NCI-H524 (cell line): Measurements from ENCODE around the gene MRPS23.

ENCODE experiments used
- DNase-seq, 2 experiments: peaks; one replicate each; lab custom pipeline; 2025; lab: John Stamatoyannopoulos, UW

Gene MRPS23

DNA sequence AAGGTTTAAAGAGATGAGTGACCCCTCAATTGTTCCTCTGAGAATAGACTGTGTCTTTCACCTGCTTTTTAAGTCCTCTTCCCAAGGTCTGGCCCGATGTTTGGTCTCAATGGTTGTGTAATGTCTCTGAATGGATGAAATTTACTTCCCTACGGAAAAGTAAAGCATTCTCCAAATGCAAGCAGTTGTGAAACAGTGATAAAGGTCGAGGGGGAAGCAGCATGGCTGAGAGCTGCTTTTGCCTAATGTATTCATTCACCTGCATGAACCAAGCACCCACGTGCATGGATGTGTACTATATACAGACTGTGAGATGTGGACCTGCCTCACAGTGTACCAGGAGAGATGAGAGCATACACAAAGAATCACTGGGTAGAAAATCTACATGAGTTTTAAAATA lies 11.4 kb downstream of the MRPS23 start:
- no peak for DNase-seq

DNA sequence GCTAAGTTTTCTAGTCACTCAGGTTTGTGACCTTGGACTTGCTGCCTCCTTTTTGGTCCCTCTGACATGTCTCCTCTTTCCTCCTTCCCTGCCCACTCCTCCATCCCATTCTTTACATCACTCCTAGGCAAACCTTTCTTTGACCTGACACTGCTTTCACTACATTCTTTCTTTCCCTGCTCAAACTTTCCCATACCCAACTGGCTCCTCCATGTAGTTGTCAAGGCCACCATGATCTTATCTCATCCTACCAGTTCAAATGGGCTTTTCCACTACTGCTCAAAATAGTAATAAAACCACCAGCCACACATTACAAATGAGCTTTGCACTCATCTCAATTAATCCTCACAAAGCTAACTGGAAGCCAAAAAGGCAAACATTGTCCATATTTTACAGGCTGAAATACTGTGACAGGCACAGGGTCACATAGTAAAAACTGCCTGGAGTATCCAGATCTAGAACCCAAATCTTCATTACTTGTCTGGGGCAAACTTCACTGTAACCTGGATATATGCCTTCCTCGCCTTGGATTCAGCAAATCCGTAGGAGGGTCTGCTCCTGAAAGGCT lies 14.4 kb downstream of the MRPS23 start:
- DNase-seq = no peak

DNA sequence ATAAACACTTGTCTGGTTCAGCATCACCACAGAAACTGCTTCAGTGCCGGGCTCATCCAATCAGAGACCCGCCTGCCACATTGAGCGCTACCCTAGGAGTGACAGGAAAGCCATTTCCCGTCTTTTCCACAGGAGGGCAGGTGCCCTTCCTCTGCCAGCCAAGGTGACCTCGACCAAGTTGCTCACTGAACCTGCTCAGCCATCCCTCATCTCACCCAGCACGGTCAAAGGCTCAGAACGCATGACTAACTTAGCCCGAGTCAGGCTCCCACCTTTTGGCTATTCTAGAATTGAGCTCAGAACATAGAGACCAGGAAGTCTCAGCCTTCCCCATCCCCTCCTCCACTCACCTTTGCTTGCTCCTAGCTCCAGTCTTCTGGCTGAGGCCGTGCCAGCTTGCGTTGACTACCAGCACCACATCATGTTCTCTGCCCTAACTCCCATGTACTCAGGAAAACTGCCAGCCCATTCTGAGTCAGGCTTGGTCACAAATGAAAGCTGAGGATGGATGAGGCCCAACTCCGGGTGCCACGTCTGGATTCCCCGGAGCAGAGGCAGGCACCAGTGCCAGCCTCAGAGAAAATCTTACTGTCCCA lies 15.6 kb downstream of the MRPS23 start:
- DNase-seq = peak; percentile 22 to 63

DNA sequence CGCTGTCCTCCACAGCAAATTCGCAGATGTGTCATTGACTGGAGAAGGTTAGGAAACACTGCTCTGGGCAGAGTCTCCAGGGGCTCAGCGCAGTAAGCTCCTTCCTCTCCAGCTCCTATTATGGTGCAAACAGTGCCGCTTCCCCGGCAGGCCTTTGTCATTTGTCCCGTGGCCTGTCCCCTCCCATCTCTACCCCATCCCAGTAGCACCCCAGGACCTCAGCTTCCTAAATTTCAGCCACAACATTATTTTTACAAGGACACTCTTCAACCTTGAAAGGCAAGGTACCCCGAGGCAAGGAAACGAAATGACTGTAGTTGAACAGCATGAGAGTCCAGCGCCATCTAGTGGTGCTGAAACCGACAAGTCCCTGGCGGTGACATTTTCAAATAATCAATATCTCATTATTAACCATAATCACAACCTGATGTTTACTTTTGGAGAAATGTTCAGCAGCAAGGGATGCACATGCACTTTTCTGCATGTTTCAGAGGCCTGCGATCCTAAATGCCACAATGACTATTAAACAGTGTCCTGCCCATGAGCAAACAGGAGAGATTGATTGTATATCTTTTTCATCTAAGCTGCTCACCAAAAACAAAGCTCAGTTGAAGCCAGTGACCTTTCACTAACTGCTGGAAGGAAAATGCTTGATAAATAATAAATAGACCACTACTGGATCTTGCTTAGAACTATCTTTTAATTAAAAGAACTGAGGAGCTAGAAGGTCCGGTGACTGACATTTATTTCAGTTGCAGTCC lies 16.5 kb downstream of the MRPS23 start:
- DNase-seq = peak; percentile 69 to 83

DNA sequence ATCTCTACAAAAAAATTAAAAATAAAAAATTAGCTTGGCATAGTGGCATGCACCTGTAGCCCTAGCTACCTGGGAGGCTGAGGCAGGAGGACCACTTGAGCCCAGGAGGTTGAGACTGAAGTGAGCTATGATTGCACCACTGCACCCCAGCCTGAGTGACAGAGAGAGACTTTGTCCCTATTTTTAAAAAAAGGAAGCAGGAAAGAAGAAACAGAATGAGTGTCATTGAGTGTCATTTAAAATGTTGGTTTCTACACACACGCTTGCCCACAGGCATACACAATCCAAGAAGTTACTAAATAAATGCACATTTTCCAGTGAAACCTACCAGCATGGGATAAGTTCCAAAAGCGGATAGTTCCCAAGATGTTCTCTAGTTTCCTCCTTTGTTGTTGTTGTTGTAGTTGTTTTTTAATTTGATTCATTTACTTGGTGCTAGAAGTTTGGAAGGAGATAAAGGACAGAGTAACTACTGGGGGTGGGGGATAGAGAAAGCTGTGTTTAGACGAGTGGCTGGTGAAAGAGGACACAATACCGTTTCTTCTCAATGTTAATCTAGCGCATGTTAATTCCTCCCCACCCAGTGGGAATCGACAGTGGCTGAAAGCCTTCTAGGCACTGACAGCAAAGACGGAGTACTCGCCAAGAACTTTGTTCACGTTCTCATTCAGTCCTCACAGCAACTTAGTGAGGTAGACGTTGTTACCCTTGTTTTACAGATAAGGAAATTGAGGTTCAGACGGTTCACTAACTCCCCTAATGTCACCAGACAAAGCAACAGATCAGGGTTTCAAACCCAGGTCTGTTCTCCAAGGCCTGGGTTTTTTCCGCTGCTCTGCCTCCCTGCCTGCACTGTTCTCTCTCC lies 17.3 kb downstream of the MRPS23 start:
- DNase-seq = peak in 1 of 2 experiments; percentile 47

DNA sequence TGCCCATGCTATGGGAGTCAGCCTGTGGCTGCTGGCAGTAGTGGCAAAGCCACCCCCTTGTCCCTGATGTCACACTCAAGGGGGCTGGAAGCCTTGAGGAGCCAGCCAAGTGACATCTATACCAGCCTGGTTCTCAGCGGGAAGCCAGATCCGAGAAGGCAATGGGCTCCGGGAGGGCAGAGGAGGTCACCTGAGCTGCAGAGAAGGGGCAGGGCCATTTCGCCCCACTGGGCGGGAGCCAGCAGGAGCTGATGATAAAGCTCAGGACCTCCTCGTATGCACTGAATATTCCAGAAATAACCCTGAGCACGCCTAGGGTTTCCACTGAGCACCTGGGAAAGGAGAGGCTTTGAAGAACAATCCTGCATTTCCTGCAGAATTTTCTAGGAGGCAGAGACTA lies 19.0 kb downstream of the MRPS23 start:
- no peak for DNase-seq

DNA sequence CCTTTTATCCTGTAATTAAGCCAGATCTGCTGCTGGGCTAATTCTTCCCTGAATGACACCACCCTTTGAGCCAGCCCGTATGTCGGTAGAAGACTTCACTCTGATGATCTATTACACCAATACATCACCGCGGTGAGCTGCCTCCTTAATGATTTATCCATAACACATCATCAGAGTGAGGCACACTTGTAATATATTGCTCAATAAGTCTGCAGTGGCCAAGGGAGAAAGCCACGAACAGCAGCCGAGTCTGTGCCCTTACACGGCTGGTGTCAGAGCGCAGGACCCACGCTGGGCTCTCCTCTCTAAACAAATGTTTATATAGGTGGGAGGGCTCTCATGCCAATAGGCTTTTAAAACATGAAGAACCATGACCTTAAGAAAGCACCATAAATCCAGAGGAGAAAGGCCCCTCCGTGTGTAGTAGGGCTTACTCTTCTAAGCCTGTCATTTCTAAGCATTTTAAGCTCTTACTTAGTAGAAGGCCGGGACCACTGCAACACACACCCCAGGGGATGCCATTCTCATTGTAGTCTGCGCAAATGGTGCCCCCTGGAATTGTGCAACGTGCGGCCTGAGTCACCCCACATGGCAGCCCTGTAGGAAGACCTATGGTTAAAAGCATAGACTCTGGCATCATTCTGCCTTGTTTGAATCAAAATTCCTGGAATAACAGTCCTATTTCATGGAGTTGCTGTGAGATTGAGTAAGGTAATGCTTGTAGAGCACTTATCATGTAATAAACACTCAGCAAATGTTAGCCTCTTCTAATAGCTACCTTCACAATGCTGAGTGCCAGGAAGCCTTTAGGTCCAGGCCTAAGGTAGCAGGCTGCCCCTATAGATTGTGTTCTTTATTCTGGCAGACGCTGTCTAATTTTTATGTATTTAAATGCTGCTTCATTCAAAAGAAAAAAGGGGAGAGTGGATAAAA lies 26.1 kb downstream of the MRPS23 start:
- DNase-seq = no peak

DNA sequence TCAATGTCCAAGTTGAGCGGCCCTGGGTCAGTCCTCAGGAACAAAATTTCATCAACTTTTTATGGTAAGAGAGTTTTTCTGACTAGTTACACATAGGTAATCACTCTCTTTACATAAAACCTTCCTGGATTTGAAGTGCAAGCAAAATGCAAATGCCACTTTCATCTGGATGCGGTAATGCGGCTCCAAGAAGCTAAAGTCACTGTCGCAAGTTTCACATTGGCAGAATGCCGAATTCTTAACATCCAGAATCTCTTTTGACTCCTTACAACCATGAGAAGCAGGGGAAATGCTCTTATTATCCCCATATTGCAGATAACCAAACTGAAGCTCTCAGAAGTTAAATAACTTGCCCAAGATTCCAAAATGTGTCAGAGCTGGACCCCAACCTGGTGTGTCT lies 30.0 kb downstream of the MRPS23 start:
- no peak for DNase-seq

DNA sequence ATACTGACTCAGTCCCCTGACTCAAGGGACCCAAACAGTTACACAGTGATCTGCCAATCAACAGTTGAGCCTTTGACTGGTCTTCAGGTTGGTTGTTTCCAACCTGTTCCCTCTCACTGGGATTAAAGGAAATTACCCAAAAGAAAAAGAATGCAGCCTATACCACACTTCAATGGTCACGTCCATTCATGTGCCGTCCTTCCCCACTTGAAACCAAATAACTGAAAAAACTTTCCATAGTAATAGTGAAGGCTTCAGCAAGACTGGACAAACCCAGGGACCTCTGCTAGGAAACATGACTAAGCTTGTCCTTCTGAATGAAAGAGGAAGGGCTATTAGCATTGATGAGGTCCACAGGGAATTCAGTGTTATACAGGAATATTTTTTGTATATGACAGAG lies 30.6 kb downstream of the MRPS23 start:
- no peak for DNase-seq

DNA sequence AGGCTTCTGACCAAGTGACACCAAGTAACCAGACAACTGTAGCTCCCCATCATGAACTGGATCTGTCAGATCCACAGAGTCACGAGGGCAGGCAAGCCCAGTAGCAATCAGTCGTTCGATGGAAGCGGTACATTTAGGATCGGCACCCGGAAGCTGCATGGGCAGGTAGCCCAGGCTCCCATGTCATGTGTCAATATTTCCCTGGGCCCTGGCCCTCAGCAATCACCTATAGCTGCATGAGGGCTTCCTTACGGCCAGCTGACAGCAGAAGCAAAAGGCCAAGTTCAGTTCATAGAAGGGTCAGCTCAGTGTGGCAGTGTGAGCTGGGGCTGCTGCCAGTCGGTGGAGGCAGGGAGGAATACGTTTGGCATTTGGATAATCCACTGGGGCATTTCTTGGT lies 31.8 kb downstream of the MRPS23 start:
- DNase-seq = no peak

DNA sequence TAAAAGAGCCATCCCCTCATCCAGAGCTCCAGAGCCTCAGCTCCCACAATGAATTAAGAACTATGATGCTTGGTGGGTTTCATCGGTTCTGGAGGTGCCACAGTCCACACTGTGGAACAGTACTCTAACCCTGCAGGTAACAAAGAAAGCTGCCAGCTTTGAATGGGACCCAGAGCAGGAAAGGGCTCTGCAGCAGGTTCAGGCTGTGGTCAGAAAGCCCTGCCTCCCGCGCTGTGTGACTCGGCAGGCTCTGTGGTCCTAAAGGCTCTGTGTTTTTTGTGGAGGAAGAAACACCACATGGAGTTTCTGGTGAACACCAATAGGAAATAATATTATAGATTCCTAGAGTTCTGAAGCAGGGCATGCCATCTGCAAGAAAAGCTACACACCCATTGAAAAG lies 32.5 kb downstream of the MRPS23 start:
- no peak for DNase-seq

DNA sequence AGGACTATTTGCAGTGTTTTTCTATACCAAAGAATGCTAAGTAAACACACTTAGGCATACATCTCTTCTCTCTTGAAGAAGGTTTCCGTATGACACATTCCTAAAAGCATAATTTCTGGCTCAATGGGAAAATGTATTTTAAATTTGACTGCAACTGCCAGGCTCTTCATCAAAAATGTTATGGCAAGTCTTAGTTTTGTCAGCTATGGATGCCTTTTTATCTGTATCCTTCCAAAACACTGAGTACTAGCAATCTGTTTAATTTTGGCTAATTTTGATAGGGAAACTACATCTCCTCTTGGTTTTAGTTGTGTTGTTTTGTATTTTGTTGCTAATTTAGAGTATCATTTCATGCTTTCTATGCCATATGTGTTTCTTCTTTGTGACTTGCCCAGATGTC lies 35.4 kb downstream of the MRPS23 start:
- no peak for DNase-seq

DNA sequence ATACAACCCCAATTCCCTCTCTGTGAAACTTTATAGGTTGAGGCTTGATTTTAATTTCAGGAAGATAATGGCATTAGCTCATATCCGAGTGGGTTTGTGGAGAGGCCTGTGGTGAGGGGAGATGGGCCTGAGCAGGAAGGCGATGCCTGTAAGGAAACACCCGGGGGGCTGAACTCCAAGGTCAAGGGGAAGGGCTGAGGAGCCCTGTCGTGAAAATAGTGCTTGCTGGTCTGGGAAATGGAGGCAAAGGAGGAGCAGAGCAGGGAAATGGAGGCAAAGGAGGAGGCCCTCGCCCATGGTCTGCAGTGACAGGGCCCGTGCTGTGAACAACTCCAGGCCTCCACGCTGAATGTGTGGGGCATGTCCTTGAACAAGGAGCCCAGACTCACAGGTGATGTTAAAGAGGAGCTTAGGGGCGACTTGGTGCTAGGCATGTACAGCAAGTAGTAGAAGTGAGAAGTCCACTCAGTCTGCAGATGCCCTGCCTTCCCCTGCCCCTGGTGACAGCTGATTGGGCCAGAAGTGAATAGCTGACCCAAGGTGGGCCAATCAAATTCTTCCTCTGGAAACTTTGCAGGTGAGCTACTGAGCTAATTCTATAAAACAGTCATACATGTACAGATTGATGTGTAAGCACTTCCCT lies 38.1 kb downstream of the MRPS23 start:
- no peak for DNase-seq

DNA sequence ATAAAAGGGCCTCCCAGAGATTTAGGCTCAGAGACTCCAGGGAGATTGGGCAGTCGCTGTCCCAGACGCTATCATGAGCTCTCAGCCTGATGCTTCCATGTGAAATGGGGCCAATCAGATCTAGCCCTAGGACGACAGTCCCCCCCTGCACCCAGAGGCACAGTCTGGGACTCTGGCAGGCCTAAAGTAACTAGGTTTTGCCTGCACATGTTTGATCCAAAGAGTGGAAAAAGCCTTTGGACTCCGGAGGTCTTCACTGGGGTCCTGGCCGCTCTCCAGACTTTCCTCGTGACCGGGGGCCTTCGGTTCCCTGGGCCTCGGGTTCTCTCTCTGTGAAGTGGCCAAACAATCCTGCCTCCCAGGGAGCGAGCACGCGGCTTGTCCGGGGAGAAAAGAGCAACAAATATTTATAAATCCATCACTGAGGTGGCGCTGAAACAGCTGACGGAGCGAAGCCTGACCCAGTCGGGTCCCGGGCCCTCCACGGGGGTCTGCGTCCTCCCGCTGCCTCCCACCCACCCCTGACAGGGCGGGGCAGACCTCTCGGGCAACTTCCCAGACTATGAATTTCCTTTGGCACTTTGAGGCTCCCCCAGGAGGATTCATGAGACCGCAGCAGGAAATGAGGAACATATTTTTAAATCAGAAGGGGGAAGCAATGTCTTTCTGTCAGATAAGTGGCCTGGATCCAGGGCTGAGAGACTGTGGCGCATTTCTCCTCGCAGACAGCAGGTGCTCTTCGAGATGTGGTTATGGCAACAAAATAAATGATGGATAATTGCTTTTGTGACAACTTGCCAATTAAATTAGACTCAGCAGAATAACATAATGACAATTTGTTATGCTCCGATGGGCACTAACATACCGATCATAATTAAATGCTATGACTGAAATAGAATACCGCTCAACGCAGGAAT lies 38.9 kb downstream of the MRPS23 start:
- DNase-seq = peak; percentile 55 to 77

DNA sequence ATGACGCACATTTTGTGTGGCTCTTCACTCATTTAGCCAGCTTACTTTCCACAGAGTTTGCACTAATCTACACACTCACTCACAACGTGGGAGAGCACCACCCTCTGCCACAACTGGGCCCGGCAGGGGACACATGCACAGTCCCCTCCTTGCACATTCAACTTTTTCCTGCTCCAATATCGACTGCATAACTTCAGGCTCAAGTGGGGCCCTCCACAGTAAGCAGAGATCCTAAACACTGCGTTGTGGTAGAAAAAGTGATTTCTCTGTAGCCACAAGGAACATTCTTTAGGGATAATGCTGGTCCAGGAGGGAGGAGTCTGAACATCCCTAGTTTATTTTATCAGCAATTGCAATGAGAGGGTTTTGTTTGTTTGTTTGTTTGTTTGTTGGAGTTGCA lies 40.0 kb downstream of the MRPS23 start:
- no peak for DNase-seq

DNA sequence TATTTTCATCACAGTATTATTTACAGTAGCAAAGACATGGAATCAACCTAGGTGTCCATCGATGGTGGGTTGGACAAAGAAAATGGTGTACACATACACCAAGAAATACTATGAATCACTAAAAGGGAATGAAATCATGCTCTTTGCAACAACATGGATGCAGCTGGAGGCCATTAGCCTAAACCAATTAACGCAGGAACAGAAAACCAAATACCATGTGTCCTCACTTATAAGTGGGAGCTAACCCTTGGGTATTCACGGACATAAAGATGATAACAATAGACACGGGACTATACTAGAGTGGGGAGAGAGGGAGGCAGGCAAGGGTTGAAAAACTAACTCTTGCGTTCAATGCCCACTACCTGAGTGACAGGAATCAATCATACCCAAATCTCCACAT lies 41.0 kb downstream of the MRPS23 start:
- DNase-seq = peak in 1 of 2 experiments; percentile 68

DNA sequence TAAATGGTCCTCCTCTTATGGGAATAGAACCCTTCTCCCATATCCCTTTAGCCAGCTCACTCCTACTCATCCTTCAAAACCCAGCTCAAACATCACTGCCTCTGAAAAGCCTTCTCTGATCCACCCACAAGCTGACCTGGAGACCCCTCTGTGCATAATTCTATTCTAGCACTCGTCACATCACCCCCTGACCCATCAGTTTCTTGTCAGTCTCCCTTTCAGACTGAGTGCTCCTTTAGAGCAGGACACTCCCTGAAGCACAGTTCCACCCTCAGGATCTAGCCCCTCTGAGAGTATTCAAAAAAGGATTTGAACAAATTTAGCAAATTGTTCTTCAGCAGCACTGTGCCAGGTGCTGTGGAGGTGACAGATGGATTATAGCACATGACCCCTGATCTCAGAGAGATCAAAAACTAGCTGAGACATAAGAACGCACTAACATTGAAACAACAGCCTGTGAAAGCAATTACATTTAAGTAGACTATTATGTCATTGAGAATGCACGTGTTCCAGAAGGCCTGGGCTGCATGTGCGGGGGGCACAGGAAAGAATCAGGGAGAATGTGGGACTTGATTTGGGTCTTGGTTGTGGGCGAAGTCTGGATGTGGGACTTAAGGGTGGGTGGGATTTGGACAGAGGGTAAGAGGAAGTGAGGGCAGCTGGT lies 43.5 kb downstream of the MRPS23 start:
- DNase-seq = peak; percentile 94 to 98

DNA sequence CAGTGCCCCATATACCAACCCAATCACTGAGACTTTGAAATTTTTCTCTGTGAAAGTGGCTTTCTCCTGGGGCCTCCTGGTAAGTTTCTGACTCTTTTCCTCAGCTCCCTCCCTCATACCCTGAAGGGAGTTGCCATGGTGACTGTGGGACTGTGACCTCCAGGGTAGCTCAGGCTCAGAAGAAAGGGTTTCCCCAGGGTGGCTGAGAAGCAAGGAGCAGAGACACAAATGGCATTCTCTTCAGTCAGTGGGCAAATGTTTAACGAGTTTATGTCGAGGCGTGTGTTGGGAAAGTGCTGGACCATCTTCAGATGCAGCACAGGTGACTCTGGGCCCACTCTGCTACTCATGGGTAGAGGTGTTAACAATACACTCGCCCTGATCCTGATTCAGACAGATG lies 46.8 kb downstream of the MRPS23 start:
- DNase-seq = peak in 1 of 2 experiments; percentile 24

DNA sequence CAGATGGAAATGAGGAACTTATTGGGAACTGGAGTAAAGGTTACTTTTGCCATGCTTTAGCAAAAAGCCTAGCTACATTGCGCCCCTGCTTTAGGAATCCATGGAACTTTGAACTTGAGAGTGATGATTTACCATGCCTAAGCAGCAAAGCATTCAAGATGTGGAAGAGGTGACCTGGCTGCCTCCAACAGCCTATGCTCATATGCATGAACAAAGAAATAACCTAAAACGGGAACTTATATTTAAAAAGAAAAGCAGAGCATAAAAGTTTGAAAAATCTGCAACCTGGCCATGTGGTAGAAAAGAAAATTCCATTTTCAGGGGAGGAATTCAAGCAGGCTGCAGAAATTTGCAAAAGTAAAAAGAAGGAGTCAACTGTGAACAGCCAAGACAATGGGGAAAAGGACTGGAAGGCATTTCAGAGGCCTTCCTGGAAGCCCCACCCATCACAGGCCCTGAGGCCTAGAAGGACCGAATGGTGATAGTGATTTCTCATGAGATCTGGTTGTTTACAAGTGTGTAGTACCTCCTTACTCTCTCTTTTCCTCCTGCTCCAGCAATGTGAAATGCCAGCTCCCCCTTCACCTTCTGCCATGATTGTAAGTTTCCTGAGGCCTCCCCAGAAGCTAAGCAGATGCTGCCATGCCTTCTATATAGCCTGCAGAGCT lies 48.7 kb downstream of the MRPS23 start:
- DNase-seq = no peak
